ENCODE results near the gene POLD2. TPM values are rescaled to one million over a fixed set of nuclear protein-coding genes. Genes with fewer than 3 reads are reported as not detected.

The POLD2 gene
- polyA plus RNA-seq, 1 donor from 2014 or later = 79.5 TPM

DNA sequence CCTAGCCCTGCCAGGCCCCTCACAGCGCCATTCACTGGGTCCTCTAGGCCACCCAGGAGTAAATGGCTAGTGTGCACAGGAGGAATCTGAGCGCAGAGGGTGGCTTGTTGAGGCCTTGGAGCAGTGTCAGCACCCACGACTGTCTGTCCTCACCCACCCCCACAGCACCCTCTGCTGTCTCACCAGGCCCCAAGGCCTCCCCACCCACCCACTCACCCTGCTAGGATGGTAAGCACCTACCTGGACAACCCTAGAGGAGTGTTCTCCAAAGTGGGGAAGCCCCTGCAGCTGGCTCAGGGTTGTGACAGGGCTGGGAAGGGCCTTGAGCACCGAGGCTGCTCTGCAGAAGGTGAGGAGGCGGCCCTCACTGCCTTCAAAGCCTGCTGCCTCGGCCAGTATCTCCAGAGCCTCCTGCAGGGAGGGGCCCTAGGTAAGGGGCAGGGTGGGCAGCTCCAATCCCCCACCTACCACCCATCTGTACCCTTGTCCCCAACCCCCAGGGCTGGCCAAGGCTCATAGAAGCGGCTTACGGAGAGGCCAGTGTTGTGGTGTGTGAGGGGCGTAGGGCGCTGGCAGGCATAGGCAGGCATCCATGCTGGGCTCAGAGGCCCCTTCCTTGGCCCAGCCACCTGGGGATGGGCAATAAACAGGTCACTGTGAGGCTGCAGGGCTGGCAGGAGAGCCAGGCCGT, 43.9 kb downstream of the POLD2 start:
- Histone ChIP-seq H3K9me2 (ENCODE audit: insufficient read depth, low read length) (no peaks in the 10 kb centered on the region), H4K20me1 (ENCODE audit: insufficient read depth) (no peaks in the 10 kb centered on the region), H3K27ac (ENCODE audit: low read length) (no peak overlapping the region), H3F3A (ENCODE audit: insufficient read depth, low read length, poor library complexity, severe bottlenecking) (no peaks in the 10 kb centered on the region), H3K4me3 (ENCODE audit: low read length) (no peak overlapping the region), H3K9ac (ENCODE audit: low read length) (no peak overlapping the region), H3K36me3 (ENCODE audit: insufficient read depth, low read length) (no peaks in the 10 kb centered on the region), H3K4me2 (ENCODE audit: low read length) (no peak overlapping the region), H3K9me3 (ENCODE audit: low read length) (no peaks in the 10 kb centered on the region), H2AFZ (ENCODE audit: low read depth, low read length) (no peak overlapping the region), H3K27me3 (ENCODE audit: insufficient read depth, low read depth, low read length) (no peaks in the 10 kb centered on the region), H3K79me2 (replicated peaks; ENCODE audit: insufficient read depth, low read length) (peaks cover 3% of the 10 kb centered on the region)
- TF ChIP-seq, protein P1, sequence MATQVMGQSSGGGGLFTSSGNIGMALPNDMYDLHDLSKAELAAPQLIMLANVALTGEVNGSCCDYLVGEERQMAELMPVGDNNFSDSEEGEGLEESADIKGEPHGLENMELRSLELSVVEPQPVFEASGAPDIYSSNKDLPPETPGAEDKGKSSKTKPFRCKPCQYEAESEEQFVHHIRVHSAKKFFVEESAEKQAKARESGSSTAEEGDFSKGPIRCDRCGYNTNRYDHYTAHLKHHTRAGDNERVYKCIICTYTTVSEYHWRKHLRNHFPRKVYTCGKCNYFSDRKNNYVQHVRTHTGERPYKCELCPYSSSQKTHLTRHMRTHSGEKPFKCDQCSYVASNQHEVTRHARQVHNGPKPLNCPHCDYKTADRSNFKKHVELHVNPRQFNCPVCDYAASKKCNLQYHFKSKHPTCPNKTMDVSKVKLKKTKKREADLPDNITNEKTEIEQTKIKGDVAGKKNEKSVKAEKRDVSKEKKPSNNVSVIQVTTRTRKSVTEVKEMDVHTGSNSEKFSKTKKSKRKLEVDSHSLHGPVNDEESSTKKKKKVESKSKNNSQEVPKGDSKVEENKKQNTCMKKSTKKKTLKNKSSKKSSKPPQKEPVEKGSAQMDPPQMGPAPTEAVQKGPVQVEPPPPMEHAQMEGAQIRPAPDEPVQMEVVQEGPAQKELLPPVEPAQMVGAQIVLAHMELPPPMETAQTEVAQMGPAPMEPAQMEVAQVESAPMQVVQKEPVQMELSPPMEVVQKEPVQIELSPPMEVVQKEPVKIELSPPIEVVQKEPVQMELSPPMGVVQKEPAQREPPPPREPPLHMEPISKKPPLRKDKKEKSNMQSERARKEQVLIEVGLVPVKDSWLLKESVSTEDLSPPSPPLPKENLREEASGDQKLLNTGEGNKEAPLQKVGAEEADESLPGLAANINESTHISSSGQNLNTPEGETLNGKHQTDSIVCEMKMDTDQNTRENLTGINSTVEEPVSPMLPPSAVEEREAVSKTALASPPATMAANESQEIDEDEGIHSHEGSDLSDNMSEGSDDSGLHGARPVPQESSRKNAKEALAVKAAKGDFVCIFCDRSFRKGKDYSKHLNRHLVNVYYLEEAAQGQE (IDR thresholded peaks at IDR 0.05; ENCODE audit: borderline replicate concordance) = no peak
- TF ChIP-seq POLR2AphosphoS5 (IDR thresholded peaks at IDR 0.05) = no peak
- TF ChIP-seq EZH2 (IDR thresholded peaks at IDR 0.05; ENCODE audit: borderline replicate concordance, insufficient read depth, low read length, poor library complexity, severe bottlenecking) = no peak
- no peak for TF ChIP-seq SMC3 (conservative IDR thresholded peaks at IDR 0.05; ENCODE audit: poor library complexity)
- TF ChIP-seq EP300 (conservative IDR thresholded peaks at IDR 0.05; ENCODE audit: poor library complexity, severe bottlenecking) = no peak

DNA sequence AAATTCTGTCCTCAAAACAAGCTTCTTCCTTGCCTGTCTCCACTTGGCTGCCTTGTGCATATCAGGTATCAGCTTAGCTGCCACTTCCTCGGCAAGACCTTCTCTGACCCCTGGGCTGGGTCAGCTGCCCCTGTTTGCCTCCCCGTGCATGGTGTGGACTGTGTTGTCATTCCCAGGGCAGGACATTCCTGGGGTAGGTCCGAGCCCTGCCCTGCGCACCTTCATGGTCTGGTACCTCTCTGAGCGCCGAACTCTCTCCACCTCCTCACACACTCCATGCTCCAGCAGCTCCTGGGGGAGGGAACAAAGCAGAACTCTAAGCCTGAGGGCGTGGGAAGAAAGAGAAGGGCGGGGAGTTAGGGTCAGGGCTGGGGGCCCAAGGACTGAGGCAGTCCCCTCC, 44.8 kb downstream of the POLD2 start:
- Histone ChIP-seq H3K4me2 (ENCODE audit: low read length) (no peak overlapping the region), H3K9ac (ENCODE audit: low read length) (no peak overlapping the region), H4K20me1 (ENCODE audit: insufficient read depth) (no peaks in the 10 kb centered on the region), H3K27ac (ENCODE audit: low read length) (no peak overlapping the region), H3K36me3 (ENCODE audit: insufficient read depth, low read length) (no peaks in the 10 kb centered on the region), H3K27me3 (ENCODE audit: insufficient read depth, low read depth, low read length) (no peaks in the 10 kb centered on the region), H3K79me2 (replicated peaks; ENCODE audit: insufficient read depth, low read length) (peaks cover 3% of the 10 kb centered on the region), H3K9me2 (ENCODE audit: insufficient read depth, low read length) (no peaks in the 10 kb centered on the region), H3K4me3 (ENCODE audit: low read length) (no peak overlapping the region), H2AFZ (ENCODE audit: low read depth, low read length) (no peak overlapping the region), H3K9me3 (ENCODE audit: low read length) (no peaks in the 10 kb centered on the region), H3F3A (ENCODE audit: insufficient read depth, low read length, poor library complexity, severe bottlenecking) (no peaks in the 10 kb centered on the region)
- TF ChIP-seq EP300 (conservative IDR thresholded peaks at IDR 0.05; ENCODE audit: poor library complexity, severe bottlenecking) (no peak), TAF1 (IDR thresholded peaks at IDR 0.05; ENCODE audit: low read depth) (no peak), MXI1 (conservative IDR thresholded peaks at IDR 0.05; ENCODE audit: poor library complexity, severe bottlenecking) (no peak), EZH2 (IDR thresholded peaks at IDR 0.05; ENCODE audit: borderline replicate concordance, insufficient read depth, low read length, poor library complexity, severe bottlenecking) (no peak), RAD21 (conservative IDR thresholded peaks at IDR 0.05) (no peak), SMC3 (conservative IDR thresholded peaks at IDR 0.05; ENCODE audit: poor library complexity) (no peak), POLR2AphosphoS5 (IDR thresholded peaks at IDR 0.05) (no peak)
- TF ChIP-seq, protein P2, sequence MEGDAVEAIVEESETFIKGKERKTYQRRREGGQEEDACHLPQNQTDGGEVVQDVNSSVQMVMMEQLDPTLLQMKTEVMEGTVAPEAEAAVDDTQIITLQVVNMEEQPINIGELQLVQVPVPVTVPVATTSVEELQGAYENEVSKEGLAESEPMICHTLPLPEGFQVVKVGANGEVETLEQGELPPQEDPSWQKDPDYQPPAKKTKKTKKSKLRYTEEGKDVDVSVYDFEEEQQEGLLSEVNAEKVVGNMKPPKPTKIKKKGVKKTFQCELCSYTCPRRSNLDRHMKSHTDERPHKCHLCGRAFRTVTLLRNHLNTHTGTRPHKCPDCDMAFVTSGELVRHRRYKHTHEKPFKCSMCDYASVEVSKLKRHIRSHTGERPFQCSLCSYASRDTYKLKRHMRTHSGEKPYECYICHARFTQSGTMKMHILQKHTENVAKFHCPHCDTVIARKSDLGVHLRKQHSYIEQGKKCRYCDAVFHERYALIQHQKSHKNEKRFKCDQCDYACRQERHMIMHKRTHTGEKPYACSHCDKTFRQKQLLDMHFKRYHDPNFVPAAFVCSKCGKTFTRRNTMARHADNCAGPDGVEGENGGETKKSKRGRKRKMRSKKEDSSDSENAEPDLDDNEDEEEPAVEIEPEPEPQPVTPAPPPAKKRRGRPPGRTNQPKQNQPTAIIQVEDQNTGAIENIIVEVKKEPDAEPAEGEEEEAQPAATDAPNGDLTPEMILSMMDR (IDR thresholded peaks at IDR 0.05; ENCODE audit: poor library complexity, severe bottlenecking) = no peak
- TF ChIP-seq, protein P1 (IDR thresholded peaks at IDR 0.05; ENCODE audit: borderline replicate concordance) = no peak
